Esophagus squamous epithelium (tissue), 4 donors: Measurements from ENCODE around the gene PGA3.

Experiments
- POLR2A ChIP-seq, 4 donors: fragments of 450-650 bp; IDR thresholded peaks; one replicate each; pipeline ENCODE4 v1.6.1; 2017; ENCODE audit warnings: antibody characterized with exemption in 4 of 4, mild to moderate bottlenecking in 4 of 4, moderate library complexity in 3 of 4
- TF ChIP-seq, protein P1 (sequence below), 6 experiments: fragments of 450-650 bp in 4 of 6; fragments of 200-600 bp in 2 of 6; sonication (generic) in 2 of 6; IDR thresholded peaks; one replicate each; pipeline ENCODE4 v1.5.1; 2016 to 2019; ENCODE audit warnings: antibody characterized with exemption in 6 of 6, mild to moderate bottlenecking in 4 of 6, moderate library complexity in 4 of 6

DNA sequence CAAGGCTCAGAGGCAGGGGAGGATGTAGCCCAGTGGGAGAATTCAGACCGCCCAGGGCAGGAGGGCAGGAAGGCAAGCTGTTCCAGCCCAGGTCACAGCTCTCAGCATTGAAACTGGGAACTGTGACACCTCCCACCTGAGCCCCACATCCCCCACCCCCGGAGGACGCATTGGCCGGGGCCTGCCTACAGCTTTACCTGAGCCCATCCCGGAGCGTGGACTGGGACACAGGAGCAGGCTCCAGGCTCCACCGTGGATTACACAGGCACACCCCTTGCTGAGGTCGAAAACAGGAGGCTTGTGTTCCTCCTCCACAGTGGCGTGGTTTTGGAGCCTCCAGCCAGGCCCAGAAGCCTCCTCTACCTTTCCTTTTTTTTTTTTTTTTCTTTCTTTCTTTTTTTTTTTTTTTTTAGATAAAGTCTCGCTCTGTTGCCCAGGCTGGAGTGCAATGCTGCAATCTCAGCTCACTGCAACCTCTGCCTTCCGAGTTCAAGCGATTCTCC lies 9.1 kb upstream of the PGA3 start:
- TF ChIP-seq, protein P1, sequence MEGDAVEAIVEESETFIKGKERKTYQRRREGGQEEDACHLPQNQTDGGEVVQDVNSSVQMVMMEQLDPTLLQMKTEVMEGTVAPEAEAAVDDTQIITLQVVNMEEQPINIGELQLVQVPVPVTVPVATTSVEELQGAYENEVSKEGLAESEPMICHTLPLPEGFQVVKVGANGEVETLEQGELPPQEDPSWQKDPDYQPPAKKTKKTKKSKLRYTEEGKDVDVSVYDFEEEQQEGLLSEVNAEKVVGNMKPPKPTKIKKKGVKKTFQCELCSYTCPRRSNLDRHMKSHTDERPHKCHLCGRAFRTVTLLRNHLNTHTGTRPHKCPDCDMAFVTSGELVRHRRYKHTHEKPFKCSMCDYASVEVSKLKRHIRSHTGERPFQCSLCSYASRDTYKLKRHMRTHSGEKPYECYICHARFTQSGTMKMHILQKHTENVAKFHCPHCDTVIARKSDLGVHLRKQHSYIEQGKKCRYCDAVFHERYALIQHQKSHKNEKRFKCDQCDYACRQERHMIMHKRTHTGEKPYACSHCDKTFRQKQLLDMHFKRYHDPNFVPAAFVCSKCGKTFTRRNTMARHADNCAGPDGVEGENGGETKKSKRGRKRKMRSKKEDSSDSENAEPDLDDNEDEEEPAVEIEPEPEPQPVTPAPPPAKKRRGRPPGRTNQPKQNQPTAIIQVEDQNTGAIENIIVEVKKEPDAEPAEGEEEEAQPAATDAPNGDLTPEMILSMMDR (IDR thresholded peaks at IDR 0.05): no peak
- no peak for TF ChIP-seq POLR2A (IDR thresholded peaks at IDR 0.05)
